NB4 (cell line): ENCODE measurements around the gene KIAA0930.

Experiments used
- DNase-seq: peaks from one replicate; pipeline ENCODE4 v3.0.0; 2010; ENCODE audit warnings: low read depth
- H3K4me3 ChIP-seq: one replicate; pipeline ENCODE4 v1.5.1; 2011; ENCODE audit warnings: mild to moderate bottlenecking, low read depth, low read length, moderate library complexity
- MYC ChIP-seq: IDR thresholded peaks from 2 replicates; pipeline ENCODE4 v1.6.1; 2011; ENCODE audit warnings: low read depth, low read length
- POLR2A ChIP-seq: IDR thresholded peaks from 2 replicates; pipeline ENCODE4 v1.6.1; 2011; ENCODE audit warnings: mild to moderate bottlenecking; ENCODE audit not compliant: insufficient read length; ENCODE audit errors: extremely low read depth
- TF ChIP-seq, protein P1 (sequence below): IDR thresholded peaks from 2 replicates; pipeline ENCODE4 v1.6.1; 2011; ENCODE audit warnings: low read depth, low read length
- TF ChIP-seq, protein P2 (sequence below): IDR thresholded peaks from one replicate; pipeline ENCODE4 v1.5.1; 2012; ENCODE audit warnings: low read depth, low read length

The KIAA0930 gene

DNA sequence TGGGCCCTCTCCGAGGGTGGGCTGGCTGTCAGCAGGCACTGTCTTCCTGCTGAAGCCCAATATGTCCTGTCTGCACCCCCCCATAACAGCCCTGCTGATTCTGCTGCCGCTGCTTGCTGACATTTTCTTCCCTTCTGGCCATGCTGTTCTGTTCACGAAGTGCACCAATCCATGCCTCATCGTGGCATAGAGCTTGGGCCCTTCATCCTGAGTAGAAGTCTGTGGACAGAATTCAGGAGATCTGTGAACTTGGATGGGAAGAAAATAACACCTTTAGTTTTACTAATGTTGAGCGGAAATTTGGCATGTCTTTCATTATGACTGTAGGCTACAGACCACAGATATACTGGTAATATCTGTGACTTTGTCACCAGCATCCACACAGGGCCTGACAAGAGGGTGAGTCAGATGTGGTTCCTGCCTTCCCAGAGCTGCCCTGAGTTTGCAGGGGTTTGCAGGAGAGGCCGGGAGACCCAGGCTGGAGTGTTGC, 14.1 kb upstream of the KIAA0930 start:
- H3K4me3 ChIP-seq = no peak overlapping the region
- TF ChIP-seq, protein P1, sequence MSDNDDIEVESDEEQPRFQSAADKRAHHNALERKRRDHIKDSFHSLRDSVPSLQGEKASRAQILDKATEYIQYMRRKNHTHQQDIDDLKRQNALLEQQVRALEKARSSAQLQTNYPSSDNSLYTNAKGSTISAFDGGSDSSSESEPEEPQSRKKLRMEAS = no peak
- TF ChIP-seq, protein P2, sequence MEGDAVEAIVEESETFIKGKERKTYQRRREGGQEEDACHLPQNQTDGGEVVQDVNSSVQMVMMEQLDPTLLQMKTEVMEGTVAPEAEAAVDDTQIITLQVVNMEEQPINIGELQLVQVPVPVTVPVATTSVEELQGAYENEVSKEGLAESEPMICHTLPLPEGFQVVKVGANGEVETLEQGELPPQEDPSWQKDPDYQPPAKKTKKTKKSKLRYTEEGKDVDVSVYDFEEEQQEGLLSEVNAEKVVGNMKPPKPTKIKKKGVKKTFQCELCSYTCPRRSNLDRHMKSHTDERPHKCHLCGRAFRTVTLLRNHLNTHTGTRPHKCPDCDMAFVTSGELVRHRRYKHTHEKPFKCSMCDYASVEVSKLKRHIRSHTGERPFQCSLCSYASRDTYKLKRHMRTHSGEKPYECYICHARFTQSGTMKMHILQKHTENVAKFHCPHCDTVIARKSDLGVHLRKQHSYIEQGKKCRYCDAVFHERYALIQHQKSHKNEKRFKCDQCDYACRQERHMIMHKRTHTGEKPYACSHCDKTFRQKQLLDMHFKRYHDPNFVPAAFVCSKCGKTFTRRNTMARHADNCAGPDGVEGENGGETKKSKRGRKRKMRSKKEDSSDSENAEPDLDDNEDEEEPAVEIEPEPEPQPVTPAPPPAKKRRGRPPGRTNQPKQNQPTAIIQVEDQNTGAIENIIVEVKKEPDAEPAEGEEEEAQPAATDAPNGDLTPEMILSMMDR = no peak
- no peak for TF ChIP-seq MYC
- TF ChIP-seq POLR2A = no peak
- DNase-seq = no peak

DNA sequence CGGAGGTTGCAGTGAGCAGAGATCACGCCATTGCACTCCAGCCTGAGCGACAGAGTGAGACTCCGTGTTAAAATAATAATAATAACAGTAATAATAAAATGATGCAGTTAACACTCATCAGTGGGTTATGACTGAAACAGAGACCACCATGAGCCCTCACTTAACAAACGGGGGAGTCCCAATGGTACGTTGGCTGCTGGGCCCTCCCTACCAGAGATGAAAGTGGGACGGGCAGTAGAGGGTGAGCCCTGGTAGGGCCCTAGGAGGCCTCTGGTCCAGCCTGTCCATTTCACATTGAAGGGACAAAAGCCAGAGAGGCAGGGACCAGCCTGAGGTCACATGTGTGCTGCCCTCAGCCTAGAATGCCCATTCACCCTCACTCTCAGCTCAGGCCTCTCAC, 13.7 kb upstream of the KIAA0930 start:
- DNase-seq = no peak
- TF ChIP-seq, protein P2 = no peak
- no peak for TF ChIP-seq MYC
- TF ChIP-seq, protein P1 = no peak
- no peak overlapping the region for H3K4me3 ChIP-seq

DNA sequence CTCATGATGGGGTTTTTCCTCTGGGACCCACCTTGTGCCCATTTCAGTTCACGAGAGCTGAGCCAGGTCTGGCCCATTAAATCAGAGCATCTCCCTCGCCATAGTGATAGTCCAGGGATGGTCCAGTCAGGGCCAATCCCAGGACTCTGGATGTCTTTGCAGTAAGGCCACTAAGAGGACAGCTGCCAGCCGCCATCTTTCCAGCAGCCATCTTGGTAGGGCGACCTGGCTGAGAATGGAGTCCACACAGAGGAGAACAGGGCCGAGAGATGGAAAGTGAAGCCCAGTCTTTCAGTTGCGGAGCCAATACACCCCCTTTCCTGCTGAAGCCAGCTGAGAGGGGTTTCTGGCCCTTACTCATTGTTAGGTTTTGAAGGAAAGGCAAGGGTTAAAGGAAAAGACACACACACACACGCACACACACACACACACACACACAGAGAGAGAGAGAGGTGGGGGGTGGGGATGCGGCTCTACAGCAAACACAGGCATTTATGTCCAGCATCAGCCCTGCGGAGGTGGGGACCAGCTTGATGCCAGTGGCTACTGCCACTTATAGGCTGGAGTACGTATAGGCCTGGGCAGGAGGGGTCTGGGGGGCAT, 12.4 kb upstream of the KIAA0930 start:
- no peak for DNase-seq
- TF ChIP-seq, protein P2 = no peak
- TF ChIP-seq, protein P1 = no peak
- TF ChIP-seq POLR2A (no peak), MYC (no peak)

DNA sequence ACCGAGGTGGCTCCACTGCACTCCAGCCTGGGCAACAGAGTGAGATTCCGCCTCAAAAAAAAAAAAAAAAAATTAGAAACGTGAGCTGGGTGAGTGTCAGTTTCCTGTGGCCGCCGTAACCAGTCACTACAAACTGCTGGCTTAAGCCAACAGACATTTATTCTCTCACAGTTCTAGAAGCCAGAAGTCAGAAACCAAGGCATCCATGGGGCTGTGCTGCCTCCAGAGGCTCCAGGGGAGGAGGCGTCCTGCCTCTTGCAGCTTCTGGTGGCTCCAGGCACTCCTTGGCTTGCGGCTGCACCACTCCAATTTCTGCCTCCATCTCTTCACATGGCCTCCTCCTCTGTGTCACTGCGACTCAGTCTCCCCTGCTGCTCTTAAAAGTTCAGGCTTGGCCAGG, 11.1 kb upstream of the KIAA0930 start:
- TF ChIP-seq, protein P2 = no peak
- TF ChIP-seq MYC (no peak), POLR2A (no peak)
- TF ChIP-seq, protein P1 = no peak
- no peak overlapping the region for H3K4me3 ChIP-seq
- no peak for DNase-seq

More for the DNA sequence above, 12.4 kb upstream of the KIAA0930 start:
- no peak overlapping the region for H3K4me3 ChIP-seq

DNA sequence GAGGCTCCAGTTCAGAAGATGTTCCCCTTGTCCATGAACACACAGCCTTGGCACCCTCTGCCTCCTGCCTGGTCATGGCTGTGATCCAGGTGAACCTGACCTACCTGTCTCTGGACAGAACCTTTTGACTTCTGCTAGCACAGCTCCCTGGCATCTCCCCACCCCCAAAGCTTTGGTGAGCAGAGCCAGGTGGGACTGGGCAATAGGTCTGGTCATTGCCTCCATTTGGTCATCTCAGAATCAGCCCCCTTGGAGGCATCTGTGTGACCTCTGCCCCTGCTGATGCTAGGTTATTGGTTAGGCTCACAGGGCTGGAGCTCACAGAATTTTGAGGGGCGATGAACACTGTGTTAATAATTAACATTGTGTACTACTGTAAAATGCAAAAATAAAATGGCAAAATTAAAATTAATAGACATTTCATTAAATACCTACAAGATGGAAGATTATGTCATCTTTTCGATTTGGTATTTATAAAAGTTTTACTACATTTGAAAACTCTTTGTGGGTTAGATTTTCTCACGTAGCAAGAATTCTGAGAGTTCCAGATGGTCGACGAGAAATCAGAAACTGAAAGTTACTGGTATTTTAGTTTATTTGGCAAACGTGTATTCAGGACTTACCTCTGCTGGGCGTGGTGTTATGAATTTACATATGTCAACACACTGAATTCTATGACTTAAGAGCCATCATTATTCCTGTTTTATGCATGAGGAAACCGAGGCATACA, 8.3 kb upstream of the KIAA0930 start:
- TF ChIP-seq, protein P1 = no peak
- no peak for TF ChIP-seq MYC
- TF ChIP-seq, protein P2 = no peak
- TF ChIP-seq POLR2A = no peak
- H3K4me3 ChIP-seq = no peak overlapping the region
- DNase-seq = no peak
